ENCODE results near the gene WIZ.

WIZ gene

DNA sequence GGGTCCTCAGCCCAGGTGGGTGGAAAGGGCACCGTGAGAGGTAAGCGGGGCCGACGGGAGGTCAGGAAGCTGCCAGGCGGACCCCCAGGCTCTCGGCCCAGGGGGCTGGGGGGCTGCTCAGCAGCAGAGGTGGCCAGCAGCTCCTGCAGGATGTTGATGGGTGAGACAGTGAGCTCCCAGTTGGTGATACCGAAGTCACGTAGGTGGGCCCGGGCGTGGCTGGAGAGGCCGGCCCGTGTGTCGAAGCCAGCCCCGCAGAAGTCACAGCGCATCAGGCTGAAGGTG lies 13.0 kb downstream of the WIZ start:
- no peak overlapping the region for H2AFZ ChIP-seq (ENCODE audit: low read depth, low read length)
- H3K4me1 ChIP-seq (ENCODE audit: insufficient read depth, low read length): peaks cover under 1% of the 10 kb centered on the region
- peaks cover 8% of the 10 kb centered on the region for H3K36me3 ChIP-seq (ENCODE audit: insufficient read depth, low read length)
- H3K27me3 ChIP-seq (ENCODE audit: insufficient read depth, low read length): no peaks in the 10 kb centered on the region
- no peak overlapping the region for H3K4me3 ChIP-seq (ENCODE audit: low read length)
- H3K9me3 ChIP-seq (ENCODE audit: low read length): no peaks in the 10 kb centered on the region

DNA sequence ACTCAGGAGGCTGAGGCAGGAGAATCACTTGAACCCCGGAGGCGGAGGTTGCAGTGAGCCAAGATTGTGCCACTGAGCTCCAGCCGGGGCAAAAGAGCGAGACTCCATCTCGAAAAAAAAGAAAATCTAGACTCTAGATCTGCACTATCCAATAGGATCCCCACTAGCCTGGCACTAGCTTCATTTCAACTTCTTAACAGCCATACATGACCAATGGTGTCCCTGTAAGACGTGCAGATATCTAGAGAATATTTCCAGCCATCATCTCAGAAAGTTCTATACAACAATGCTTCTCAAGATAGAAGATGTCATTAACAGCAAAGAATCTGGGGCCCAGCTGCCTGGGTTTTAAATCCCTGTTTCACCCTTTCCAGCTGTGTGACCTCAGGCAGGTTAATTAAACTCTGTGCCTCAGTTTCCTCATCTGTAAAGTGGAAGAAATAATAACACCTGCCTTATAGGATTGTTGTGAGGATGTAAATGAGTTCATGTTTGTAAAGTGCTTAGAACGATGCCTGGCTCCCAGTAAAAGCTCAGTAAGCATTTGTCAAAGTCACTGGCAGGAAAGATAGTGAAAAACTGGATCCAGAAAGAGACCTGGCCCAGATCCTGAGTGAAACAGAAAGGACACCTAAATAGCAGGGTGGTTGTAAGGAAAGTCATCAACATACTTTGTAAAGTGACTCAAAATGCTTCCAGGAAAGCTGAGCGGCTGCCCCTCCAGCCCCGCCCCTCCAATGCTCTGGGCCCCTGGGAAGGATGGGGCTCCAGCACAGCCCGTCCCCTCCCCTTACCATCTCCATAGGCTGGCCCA lies 13.5 kb downstream of the WIZ start:
- H3K4me1 ChIP-seq (ENCODE audit: insufficient read depth, low read length): peaks cover 6% of the 10 kb centered on the region
- H3K4me3 ChIP-seq (ENCODE audit: low read length): no peak overlapping the region
- H3K27me3 ChIP-seq (ENCODE audit: insufficient read depth, low read length): no peaks in the 10 kb centered on the region

DNA sequence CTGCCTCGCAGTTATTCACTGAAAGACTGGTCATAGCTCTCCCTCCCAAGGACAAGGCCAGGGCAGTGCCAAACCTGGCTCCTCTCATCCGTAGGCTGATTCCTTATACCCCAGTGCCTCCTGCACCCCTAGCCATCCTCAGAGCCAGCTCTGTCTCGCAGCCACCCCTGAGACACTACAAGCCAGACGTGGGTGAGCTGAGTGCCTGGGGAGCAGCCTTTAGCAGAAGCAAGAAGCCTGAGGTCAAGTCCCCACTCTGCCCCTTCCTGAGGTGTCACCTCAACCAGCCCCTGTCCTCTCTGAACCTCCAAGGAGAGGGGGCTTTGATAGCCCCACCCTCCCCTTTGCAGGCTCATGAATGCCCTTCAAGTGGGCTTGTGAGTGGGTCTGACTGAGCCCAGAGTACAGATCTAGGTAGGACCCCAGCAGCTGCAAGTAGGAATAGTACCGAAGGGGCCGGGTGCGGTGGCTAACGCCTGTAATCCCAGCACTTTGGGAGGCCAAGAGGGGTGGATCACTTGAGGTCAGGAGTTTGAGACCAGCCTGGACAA lies 16.2 kb downstream of the WIZ start:
- Histone ChIP-seq H3K36me3 (ENCODE audit: insufficient read depth, low read length) (peaks cover 15% of the 10 kb centered on the region), H3K9me3 (ENCODE audit: low read length) (no peaks in the 10 kb centered on the region), H3K4me1 (ENCODE audit: insufficient read depth, low read length) (peaks cover 17% of the 10 kb centered on the region), H3K4me3 (ENCODE audit: low read length) (peak overlapping the region; percentile 81), H2AFZ (ENCODE audit: low read depth, low read length) (peak overlapping the region; percentile 96), H3K27me3 (ENCODE audit: insufficient read depth, low read length) (no peaks in the 10 kb centered on the region)

More for the DNA sequence above, 13.5 kb downstream of the WIZ start:
- peaks cover 8% of the 10 kb centered on the region for H3K36me3 ChIP-seq (ENCODE audit: insufficient read depth, low read length)
- H3K9me3 ChIP-seq (ENCODE audit: low read length): no peaks in the 10 kb centered on the region
- H2AFZ ChIP-seq (ENCODE audit: low read depth, low read length): no peak overlapping the region

DNA sequence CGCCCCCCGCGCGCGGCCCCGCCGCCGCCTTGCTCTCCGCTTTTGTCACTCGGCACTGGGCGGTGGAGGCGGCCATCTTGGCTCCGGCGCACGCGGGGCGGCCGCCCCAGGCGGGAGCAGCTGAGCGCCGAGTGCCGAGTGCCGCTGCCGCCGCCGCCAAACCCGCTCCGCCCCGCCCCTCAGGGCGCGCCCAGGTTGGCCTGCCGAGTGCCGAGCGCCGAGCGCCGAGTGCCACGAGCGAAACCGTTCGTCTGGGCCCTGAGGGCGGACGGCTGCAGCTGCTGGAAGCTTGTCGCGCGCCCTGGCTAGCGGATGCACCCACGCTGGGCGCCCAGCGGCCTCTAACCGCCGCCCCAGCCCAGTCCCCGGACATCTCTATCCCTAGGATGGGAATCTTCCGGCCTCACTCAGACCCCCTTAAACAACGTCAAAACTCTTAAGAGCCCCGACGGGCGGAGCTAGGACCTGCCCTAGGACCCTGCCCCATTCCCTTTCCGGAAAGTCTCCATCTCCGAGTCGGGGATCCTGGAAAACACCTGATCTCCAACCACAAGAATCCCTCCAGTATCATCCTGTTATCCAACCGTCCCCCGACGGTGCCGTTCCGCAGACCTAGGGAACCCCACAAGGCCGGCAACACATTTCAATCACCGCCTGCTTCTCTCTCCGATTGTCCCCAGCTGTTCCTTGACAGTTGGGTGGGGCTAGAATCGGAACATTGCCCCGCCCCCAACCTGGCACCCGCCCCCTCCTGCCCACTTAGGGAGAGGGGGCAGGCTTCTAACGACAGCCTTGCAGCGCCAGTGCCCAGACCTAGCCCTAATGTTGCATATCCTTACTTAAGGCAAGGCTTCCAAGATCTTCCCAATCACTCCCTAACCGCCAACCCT lies 16.9 kb downstream of the WIZ start:
- peaks cover 17% of the 10 kb centered on the region for H3K4me1 ChIP-seq (ENCODE audit: insufficient read depth, low read length)
- no peaks in the 10 kb centered on the region for H3K27me3 ChIP-seq (ENCODE audit: insufficient read depth, low read length)
- H3K4me3 ChIP-seq (ENCODE audit: low read length): peak overlapping the region; percentile 81
- H3K36me3 ChIP-seq (ENCODE audit: insufficient read depth, low read length): peaks cover 20% of the 10 kb centered on the region
- H2AFZ ChIP-seq (ENCODE audit: low read depth, low read length): peak overlapping the region; percentile 96
- H3K9me3 ChIP-seq (ENCODE audit: low read length): no peaks in the 10 kb centered on the region

DNA sequence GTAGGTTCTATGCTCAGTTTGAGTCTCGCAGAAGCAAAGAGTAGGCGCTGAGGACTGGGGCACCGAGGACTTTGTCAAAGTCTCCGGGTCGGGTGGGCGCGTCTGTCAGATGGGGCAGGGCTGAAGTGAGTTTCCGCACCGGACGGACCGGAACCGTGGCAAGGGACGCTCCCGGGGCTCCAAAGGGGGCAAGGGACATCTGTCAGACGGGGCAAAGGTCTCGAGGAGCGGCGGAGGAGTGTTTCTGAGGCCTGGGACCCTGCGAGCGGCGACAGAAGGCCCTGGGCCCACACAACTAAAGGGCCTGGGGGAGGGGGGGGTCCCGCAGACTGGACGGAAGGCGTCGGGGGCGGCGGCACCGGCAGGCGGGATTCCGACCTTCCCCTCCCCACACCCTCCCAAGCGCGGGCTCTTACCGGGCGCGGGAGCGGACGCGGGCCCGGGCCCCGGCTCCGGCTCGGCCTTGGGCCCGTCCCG lies 17.7 kb downstream of the WIZ start:
- Histone ChIP-seq H3K9me3 (ENCODE audit: low read length) (no peaks in the 10 kb centered on the region), H3K4me1 (ENCODE audit: insufficient read depth, low read length) (peaks cover 17% of the 10 kb centered on the region), H3K4me3 (ENCODE audit: low read length) (peak overlapping the region; percentile 81), H3K36me3 (ENCODE audit: insufficient read depth, low read length) (peaks cover 28% of the 10 kb centered on the region), H2AFZ (ENCODE audit: low read depth, low read length) (no peak overlapping the region), H3K27me3 (ENCODE audit: insufficient read depth, low read length) (no peaks in the 10 kb centered on the region)

DNA sequence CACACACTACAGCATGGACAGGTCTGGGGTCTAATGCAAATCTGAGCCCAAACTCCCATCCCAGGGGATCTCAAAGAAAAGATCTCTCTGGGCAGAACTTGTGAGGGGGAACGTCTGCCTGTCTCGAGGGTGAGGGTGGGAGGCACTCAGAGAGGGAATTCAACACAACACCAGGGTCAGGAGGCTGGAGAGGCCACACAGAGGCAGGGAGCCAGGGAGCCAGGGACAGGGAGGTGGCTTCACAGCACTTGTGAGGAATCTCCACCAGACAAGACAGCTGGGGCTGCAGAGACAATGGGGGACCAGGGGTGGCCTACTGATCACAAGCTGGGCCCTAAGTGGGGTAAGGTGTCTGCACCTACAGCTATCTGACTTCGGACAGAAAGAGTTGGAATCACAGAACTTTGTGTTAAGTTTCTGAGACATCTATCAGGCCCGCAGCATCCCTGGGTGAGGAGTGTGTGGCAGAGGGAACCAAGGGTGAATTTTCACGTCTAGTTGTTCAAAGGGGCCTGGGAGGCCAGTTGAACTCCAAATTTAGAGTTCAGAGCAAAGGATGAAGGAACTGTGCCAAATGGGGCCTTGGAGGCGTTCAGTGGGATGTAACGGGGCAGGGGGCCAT lies 18.2 kb downstream of the WIZ start:
- peaks cover 34% of the 10 kb centered on the region for H3K36me3 ChIP-seq (ENCODE audit: insufficient read depth, low read length)
- peaks cover 1% of the 10 kb centered on the region for H3K9me3 ChIP-seq (ENCODE audit: low read length)
- peaks cover 17% of the 10 kb centered on the region for H3K4me1 ChIP-seq (ENCODE audit: insufficient read depth, low read length)
- H3K4me3 ChIP-seq (ENCODE audit: low read length): peak overlapping the region; percentile 81
- H3K27me3 ChIP-seq (ENCODE audit: insufficient read depth, low read length): no peaks in the 10 kb centered on the region
- H2AFZ ChIP-seq (ENCODE audit: low read depth, low read length): no peak overlapping the region

DNA sequence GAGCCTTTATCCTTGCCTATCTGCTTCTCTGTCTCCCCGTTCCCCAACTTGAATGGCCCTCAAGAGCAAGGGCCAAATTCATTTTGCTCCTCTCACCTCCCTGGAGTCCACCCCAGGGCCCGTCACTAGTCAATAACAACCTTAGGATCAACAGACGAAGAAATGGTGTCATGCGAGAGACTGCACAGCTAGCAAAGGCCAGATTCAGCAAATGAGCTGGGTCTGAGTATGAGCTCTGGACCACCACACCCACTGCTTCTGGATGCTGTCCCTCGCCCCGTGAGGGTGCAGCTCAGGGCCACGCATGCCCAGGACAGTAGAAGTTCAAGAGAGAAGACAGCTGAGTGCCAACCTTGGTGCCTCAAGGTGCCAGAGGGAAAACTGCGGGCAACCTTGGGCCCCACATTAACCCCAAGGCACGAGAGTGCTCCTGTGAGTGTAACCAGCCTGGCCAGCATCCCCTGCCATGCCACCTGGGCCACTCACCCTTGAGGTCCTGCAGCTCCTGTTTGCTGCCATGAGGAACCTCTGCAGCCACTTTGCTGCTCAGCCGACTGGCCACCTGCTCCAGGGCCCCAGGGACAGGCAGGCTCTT lies 19.1 kb downstream of the WIZ start:
- H3K9me3 ChIP-seq (ENCODE audit: low read length): peaks cover 3% of the 10 kb centered on the region
- H3K36me3 ChIP-seq (ENCODE audit: insufficient read depth, low read length): peaks cover 41% of the 10 kb centered on the region
- peak overlapping the region; percentile 81 for H3K4me3 ChIP-seq (ENCODE audit: low read length)
- H3K27me3 ChIP-seq (ENCODE audit: insufficient read depth, low read length): no peaks in the 10 kb centered on the region
- peaks cover 17% of the 10 kb centered on the region for H3K4me1 ChIP-seq (ENCODE audit: insufficient read depth, low read length)
- no peak overlapping the region for H2AFZ ChIP-seq (ENCODE audit: low read depth, low read length)

DNA sequence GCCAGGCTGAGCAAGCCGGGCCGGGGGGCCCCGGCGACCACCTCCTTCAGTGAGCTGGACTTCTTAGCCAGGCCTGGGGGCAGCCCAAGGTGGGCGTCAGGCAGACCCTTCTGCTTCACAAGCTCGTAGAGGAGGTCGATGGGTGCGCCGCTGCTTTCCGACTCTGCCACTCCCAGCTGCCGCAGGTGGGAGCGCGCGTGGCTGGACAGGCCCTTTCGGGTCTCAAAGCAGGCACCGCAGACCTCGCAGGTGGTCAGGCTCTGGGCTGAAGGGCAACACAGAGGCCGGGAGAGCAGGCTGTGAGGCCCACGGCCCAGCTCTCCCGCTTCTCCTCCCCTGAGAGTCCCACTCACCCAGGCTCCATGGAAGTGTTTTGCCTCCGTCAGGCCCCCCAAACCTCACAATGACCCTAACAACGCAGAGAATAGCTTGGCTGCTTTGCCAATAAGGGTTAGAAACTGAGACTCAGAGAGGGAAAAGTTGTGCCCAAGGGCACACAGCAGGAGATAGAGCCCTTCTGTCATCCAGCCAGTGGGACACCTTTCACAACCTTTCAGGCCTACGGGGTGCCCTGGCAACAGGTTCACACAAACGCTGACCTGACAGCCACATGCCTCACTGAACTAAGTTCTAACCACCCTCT lies 19.8 kb downstream of the WIZ start:
- Histone ChIP-seq H3K36me3 (ENCODE audit: insufficient read depth, low read length) (peaks cover 46% of the 10 kb centered on the region), H3K27me3 (ENCODE audit: insufficient read depth, low read length) (no peaks in the 10 kb centered on the region), H3K4me1 (ENCODE audit: insufficient read depth, low read length) (peaks cover 17% of the 10 kb centered on the region), H2AFZ (ENCODE audit: low read depth, low read length) (no peak overlapping the region), H3K9me3 (ENCODE audit: low read length) (peaks cover 3% of the 10 kb centered on the region), H3K4me3 (ENCODE audit: low read length) (no peak overlapping the region)

DNA sequence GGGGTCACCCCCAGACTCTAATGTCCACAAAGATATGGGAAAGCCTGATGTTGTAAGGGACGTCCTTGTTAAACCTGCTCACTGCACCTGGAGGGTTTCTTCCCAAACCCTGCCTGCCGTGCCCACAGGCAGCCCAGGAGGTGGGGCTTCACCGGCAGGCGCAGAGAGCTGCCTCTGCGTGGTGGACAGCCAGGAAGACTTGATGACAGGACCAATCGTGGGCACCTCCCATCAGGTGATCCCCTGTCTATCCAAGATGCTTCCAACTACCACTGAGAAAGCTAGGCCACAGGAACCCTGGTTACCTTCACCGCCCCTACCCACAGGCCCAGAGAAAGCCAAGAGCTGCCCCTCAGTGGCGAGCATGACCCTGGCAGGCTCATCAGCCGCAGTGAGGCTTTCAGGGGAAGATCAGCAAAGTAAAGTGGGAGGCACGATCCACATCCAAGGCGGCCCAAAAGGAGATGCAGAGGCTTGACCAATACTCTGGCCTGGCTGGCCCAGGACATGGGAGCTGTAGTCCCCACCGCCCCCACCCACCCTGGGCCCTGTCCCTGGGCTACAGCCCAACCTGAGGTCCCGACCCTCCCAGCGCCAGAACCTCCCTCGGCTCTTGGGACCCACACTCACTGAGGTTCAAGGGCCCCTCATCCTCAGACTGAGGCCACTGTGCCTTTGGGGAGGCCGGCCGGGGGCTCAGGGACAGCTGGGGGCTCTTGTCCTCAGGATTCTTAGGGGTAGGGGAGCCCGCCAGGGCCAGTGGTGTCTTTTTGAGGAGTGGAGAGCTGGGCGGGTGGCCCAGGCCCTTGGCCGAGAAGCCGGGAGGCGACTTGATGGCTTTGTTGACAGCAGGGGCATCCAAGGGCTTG lies 20.6 kb downstream of the WIZ start:
- no peak overlapping the region for H3K4me3 ChIP-seq (ENCODE audit: low read length)
- peaks cover 54% of the 10 kb centered on the region for H3K36me3 ChIP-seq (ENCODE audit: insufficient read depth, low read length)
- H3K27me3 ChIP-seq (ENCODE audit: insufficient read depth, low read length): no peaks in the 10 kb centered on the region

DNA sequence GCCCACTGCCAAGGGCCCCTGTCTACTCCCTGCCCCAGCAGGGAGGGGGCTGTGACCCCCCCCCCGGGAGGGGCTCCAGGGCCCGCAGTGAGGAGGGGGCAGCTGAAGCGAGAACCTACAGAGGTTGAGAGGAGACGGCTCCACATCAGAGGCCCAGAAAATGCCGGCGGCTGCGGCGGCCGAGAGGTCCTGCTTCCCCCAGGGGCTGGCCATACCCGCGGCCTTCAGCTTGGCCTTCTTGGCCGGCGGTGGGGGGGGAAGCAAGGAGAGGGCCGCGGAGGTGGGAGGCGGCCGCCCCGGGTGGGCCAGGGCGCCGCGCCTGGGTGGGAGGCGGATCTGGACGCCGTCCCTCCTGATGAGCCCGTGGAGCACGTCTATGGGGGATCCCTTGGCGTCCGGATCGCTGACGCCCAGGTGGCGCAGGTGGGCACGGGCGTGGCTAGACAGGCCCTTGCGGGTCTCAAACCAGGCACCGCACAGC lies 21.7 kb downstream of the WIZ start:
- Histone ChIP-seq H3K36me3 (ENCODE audit: insufficient read depth, low read length) (peaks cover 66% of the 10 kb centered on the region), H3K4me3 (ENCODE audit: low read length) (no peak overlapping the region), H3K4me1 (ENCODE audit: insufficient read depth, low read length) (peaks cover 17% of the 10 kb centered on the region), H3K27me3 (ENCODE audit: insufficient read depth, low read length) (no peaks in the 10 kb centered on the region), H2AFZ (ENCODE audit: low read depth, low read length) (no peak overlapping the region), H3K9me3 (ENCODE audit: low read length) (peaks cover 12% of the 10 kb centered on the region)

More for the DNA sequence above, 20.6 kb downstream of the WIZ start:
- Histone ChIP-seq H2AFZ (ENCODE audit: low read depth, low read length) (no peak overlapping the region), H3K4me1 (ENCODE audit: insufficient read depth, low read length) (peaks cover 17% of the 10 kb centered on the region), H3K9me3 (ENCODE audit: low read length) (peaks cover 3% of the 10 kb centered on the region)

DNA sequence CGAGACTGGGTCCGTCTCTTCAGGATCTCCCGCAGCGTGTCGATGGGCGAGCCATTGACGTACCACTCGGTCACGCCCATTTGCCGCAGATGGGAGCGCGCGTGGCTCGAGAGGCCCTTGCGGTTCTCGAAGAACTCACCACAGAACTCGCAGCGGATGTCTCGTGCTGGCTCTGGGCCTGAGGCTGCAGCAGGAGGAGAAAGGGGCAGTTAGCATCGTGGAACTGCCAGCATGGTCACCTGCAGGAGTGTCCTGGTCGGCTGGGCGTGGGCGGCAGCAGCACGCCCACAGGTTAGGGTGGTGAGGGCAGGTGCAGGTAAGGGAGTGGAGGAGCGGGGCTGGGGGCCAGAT lies 22.4 kb downstream of the WIZ start:
- peaks cover 73% of the 10 kb centered on the region for H3K36me3 ChIP-seq (ENCODE audit: insufficient read depth, low read length)
- H3K4me1 ChIP-seq (ENCODE audit: insufficient read depth, low read length): peaks cover 17% of the 10 kb centered on the region
- H3K9me3 ChIP-seq (ENCODE audit: low read length): peaks cover 12% of the 10 kb centered on the region
- H3K27me3 ChIP-seq (ENCODE audit: insufficient read depth, low read length): no peaks in the 10 kb centered on the region
- no peak overlapping the region for H2AFZ ChIP-seq (ENCODE audit: low read depth, low read length)
- H3K4me3 ChIP-seq (ENCODE audit: low read length): no peak overlapping the region
